SK-N-SH (cell line): Measurements from ENCODE around the gene C1orf174. TPM values are rescaled to one million over a fixed set of nuclear protein-coding genes. Genes with fewer than 3 reads are reported as not detected.

Experiments used
- CTCF ChIA-PET: fragments of 300-600, 350-600 bp; formaldehyde crosslinking; extraction: SDS; loops from one replicate; lab custom pipeline; 2021; lab: Yijun Ruan, JAX
- POLR2A ChIA-PET: fragments of 350-600 bp; sonication (Branson Sonifier 250); formaldehyde crosslinking; extraction: SDS; loops from one replicate; lab custom pipeline; 2020; ENCODE audit warnings: antibody characterized with exemption, inconsistent platforms; lab: Yijun Ruan, JAX
- DNase-seq: peaks from one replicate; pipeline ENCODE4 v3.0.0; 2012
- H2AFZ ChIP-seq: fragments of 200-600 bp; sonication (generic); 2 replicates; pipeline ENCODE4 v1.8.1; 2016; ENCODE audit warnings: antibody characterized with exemption, mild to moderate bottlenecking, low read depth
- H3F3A ChIP-seq: fragments of 200-600 bp; sonication (generic); replicated peaks from 2 replicates; pipeline ENCODE3; 2016; ENCODE audit warnings: antibody characterized with exemption, mild to moderate bottlenecking; ENCODE audit not compliant: insufficient read depth
- H3K27ac ChIP-seq, 2 experiments: fragments of 200-500 bp in 1 of 2; fragments of 200-600 bp in 1 of 2; sonication (Bioruptor generic) in 1 of 2; sonication (generic), shearing (Covaris generic) in 1 of 2; 2 replicates each; pipeline versions ENCODE4 v1.5.1 to v1.6.1; 2014 to 2016; ENCODE audit warnings: low read depth in 2 of 2, inconsistent platforms in 1 of 2, low read length in 1 of 2, mild to moderate bottlenecking in 1 of 2, mixed read lengths in 1 of 2
- H3K27me3 ChIP-seq: fragments of 200-600 bp; sonication (generic), shearing (Covaris generic); 2 replicates; pipeline ENCODE4 v1.6.1; 2016; ENCODE audit warnings: mixed run types; ENCODE audit not compliant: insufficient read depth
- H3K36me3 ChIP-seq, 2 experiments: fragments of 200-500 bp in 1 of 2; fragments of 200-600 bp in 1 of 2; sonication (Bioruptor generic) in 1 of 2; sonication (generic) in 1 of 2; replicated peaks in 1 of 2; 2 replicates each; pipeline versions ENCODE3 to v1.5.1; 2014 to 2016; ENCODE audit warnings: low read length in 1 of 2, mild to moderate bottlenecking in 1 of 2; ENCODE audit not compliant: insufficient read depth in 2 of 2, control insufficient read depth in 1 of 2
- H3K4me1 ChIP-seq, 2 experiments: fragments of 200-500 bp in 1 of 2; fragments of 200-600 bp in 1 of 2; sonication (Bioruptor generic) in 1 of 2; sonication (generic), shearing (Covaris generic) in 1 of 2; 2 replicates each; pipeline versions ENCODE4 v1.5.1 to v1.6.1; 2014 to 2016; ENCODE audit warnings: low read depth in 1 of 2, low read length in 1 of 2, mixed run types in 1 of 2; ENCODE audit not compliant: insufficient read depth in 2 of 2, control insufficient read depth in 1 of 2
- H3K4me2 ChIP-seq: fragments of 200-600 bp; sonication (generic), shearing (Covaris generic); 2 replicates; pipeline ENCODE4 v1.6.1; 2017; ENCODE audit warnings: mixed run types
- H3K4me3 ChIP-seq, 2 experiments: fragments of 200-500 bp in 1 of 2; fragments of 200-600 bp in 1 of 2; sonication (Bioruptor generic) in 1 of 2; sonication (generic), shearing (Covaris generic) in 1 of 2; 2 replicates each; pipeline versions ENCODE4 v1.5.1 to v1.8.1; 2014 to 2016; ENCODE audit warnings: low read depth in 2 of 2, inconsistent platforms in 1 of 2, low read length in 1 of 2, mild to moderate bottlenecking in 1 of 2, mixed read lengths in 1 of 2, moderate library complexity in 1 of 2
- H3K79me2 ChIP-seq: fragments of 200-600 bp; sonication (generic); 2 replicates; pipeline ENCODE4 v1.8.1; 2017; ENCODE audit warnings: mild to moderate bottlenecking; ENCODE audit not compliant: insufficient read depth
- H3K9ac ChIP-seq: fragments of 200-600 bp; sonication (generic); 2 replicates; pipeline ENCODE4 v1.6.1; 2017; ENCODE audit warnings: mixed run types
- H3K9me2 ChIP-seq: fragments of 200-600 bp; sonication (generic); 2 replicates; pipeline ENCODE4 v1.6.1; 2017; ENCODE audit warnings: mixed run types
- H3K9me3 ChIP-seq: fragments of 200-600 bp; sonication (generic); 2 replicates; pipeline ENCODE4 v1.6.1; 2017; ENCODE audit warnings: mixed run types, mild to moderate bottlenecking, moderate library complexity
- H4K20me1 ChIP-seq: fragments of 200-600 bp; sonication (generic); 2 replicates; pipeline ENCODE4 v1.6.1; 2017; ENCODE audit warnings: mild to moderate bottlenecking, mixed run types; ENCODE audit not compliant: insufficient read depth
- CTCF ChIP-seq: fragments of 200-600 bp; sonication (generic); IDR thresholded peaks from 2 replicates; pipeline ENCODE4 v1.6.1; 2017; ENCODE audit warnings: antibody characterized with exemption, mild to moderate bottlenecking, moderate library complexity
- EZH2phosphoT487 ChIP-seq: fragments of 200-600 bp; sonication (generic); IDR thresholded peaks from 2 replicates; pipeline ENCODE4 v1.6.1; 2017; ENCODE audit warnings: low read depth, mixed run types, mild to moderate bottlenecking, antibody characterized with exemption, moderate library complexity, borderline replicate concordance
- GATA2 ChIP-seq: sonication (generic); formaldehyde crosslinking; IDR thresholded peaks from 2 replicates; pipeline ENCODE4 v1.5.0; 2020; ENCODE audit warnings: mild to moderate bottlenecking, missing genetic modification reagents
- JUND ChIP-seq: IDR thresholded peaks from 2 replicates; pipeline ENCODE4 v1.4.0; 2012
- NRF1 ChIP-seq: IDR thresholded peaks from 2 replicates; pipeline ENCODE4 v1.6.1; 2012; ENCODE audit warnings: low read depth, mild to moderate bottlenecking, low read length
- RCOR1 ChIP-seq: fragments of 150-350 bp; IDR thresholded peaks from 2 replicates; pipeline ENCODE4 v1.6.1; 2017; ENCODE audit warnings: antibody characterized with exemption, low read length
- RXRA ChIP-seq: IDR thresholded peaks from 2 replicates; pipeline ENCODE4 v1.4.0; 2012; ENCODE audit warnings: low read depth, mild to moderate bottlenecking, borderline replicate concordance
- SMC3 ChIP-seq: IDR thresholded peaks from 2 replicates; pipeline ENCODE4 v1.6.1; 2012; ENCODE audit warnings: low read depth, low read length, improper control_type of control experiment
- TAF1 ChIP-seq: IDR thresholded peaks from 2 replicates; pipeline ENCODE4 v1.6.1; 2012; ENCODE audit warnings: low read depth, mild to moderate bottlenecking, low read length, moderate library complexity, borderline replicate concordance
- YY1 ChIP-seq: IDR thresholded peaks from 2 replicates; pipeline ENCODE4 v1.4.0; 2012; ENCODE audit warnings: low read depth, mild to moderate bottlenecking
- WGBS: methylation state at CpG from one replicate; pipeline ENCODE4 v1.1.6; 2017; ENCODE audit warnings: low lambda C conversion rate; 5-methylcytosine and 5-hydroxymethylcytosine counted together
- polyA plus RNA-seq, 3 experiments: library from polyadenylated mRNA; depleted of rRNA; stranded (reverse); fragments of >200 nt; gene quantifications; 2 replicates each; pipeline ENCODE4 v1.2.3, GENCODE V29; 2012
- TF ChIP-seq, protein P1 (sequence below): IDR thresholded peaks from 2 replicates; pipeline ENCODE4 v1.4.0; 2012; ENCODE audit warnings: low read depth, borderline replicate concordance

The C1orf174 gene
- polyA plus RNA-seq, 1 of the 3 experiments (the other 2 are of a cell fraction), result 21.4 TPM

DNA sequence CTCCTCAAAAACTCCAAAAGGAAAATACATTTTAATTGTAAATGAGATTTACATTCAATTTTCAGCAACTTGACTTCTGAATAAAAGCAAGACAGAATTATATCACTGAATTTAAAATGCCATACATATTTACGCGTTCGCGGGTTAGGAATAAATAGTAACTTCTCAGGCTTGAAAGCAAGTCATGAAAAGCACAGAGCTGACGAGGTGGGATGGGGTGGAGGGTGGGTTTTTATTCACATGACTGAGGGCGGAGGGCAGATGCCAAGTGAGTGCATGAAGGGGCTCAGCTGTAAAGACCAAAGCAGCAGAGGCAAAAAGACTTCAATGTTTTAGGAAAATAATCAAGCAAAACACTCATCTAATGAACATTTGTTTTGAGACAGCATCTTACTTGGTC, 48.8 kb downstream of the C1orf174 start:
- Histone ChIP-seq H2AFZ (no peak overlapping the region), H3K4me1 (peaks cover 4 to 6% of the 10 kb centered on the region in 2 experiments; a peak in 1 of 4 replicates), H4K20me1 (peaks cover 9% of the 10 kb centered on the region; the same call in 1 of the 2 replicates), H3K27ac (no peak overlapping the region), H3K79me2 (peaks cover 30% of the 10 kb centered on the region), H3K4me2 (no peak overlapping the region), H3F3A (no peaks in the 10 kb centered on the region), H3K9ac (no peak overlapping the region), H3K4me3 (no peak overlapping the region), H3K27me3 (no peaks in the 10 kb centered on the region), H3K36me3 (peaks cover 13 to 45% of the 10 kb centered on the region in 2 experiments), H3K9me2 (no peaks in the 10 kb centered on the region), H3K9me3 (no peaks in the 10 kb centered on the region)
- TF ChIP-seq TAF1, result no peak
- TF ChIP-seq GATA2 (CRISPR knock-in tag), result no peak
- TF ChIP-seq CTCF, result no peak
- no peak for TF ChIP-seq SMC3
- TF ChIP-seq RCOR1, result no peak
- no peak for TF ChIP-seq JUND
- TF ChIP-seq RXRA, result no peak
- no peak for TF ChIP-seq YY1
- no peak for TF ChIP-seq NRF1
- no peak for TF ChIP-seq EZH2phosphoT487
- no peak for DNase-seq
- WGBS, result 95% methylated on average over 6 of the region's 6 CpGs
- ChIA-PET POLR2A (no interaction called here), CTCF (interaction anchor here (1.2 kb wide), 1 partner anchor 20 kb away, joined by 3 read pairs; no protein-coding TSS in a partner anchor)

GRCh38 chr1:3850857-3851256, 49.2 kb downstream of the C1orf174 start:
- H3K27me3 ChIP-seq, result no peaks in the 10 kb centered on the region
- CTCF ChIA-PET, result interaction anchor here (1.2 kb wide), 1 partner anchor 19 kb away, joined by 3 read pairs; no protein-coding TSS in a partner anchor
- no peak overlapping the region for H2AFZ ChIP-seq
- H3K9ac ChIP-seq, result no peak overlapping the region
- H3F3A ChIP-seq, result no peaks in the 10 kb centered on the region
- H3K4me1 ChIP-seq, result peaks cover 3 to 4% of the 10 kb centered on the region in 2 experiments; a peak in 1 of 4 replicates
- TF ChIP-seq, protein P1, sequence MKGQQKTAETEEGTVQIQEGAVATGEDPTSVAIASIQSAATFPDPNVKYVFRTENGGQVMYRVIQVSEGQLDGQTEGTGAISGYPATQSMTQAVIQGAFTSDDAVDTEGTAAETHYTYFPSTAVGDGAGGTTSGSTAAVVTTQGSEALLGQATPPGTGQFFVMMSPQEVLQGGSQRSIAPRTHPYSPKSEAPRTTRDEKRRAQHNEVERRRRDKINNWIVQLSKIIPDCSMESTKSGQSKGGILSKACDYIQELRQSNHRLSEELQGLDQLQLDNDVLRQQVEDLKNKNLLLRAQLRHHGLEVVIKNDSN, result no peak
- TF ChIP-seq, all 33 proteins: peak for 0
- Histone ChIP-seq H3K27ac (no peak overlapping the region), H3K79me2 (peaks cover 26% of the 10 kb centered on the region), H3K9me2 (no peaks in the 10 kb centered on the region), H4K20me1 (peaks cover 9% of the 10 kb centered on the region; the same call in 1 of the 2 replicates), H3K4me3 (no peak overlapping the region), H3K36me3 (peaks cover 13 to 45% of the 10 kb centered on the region in 2 experiments), H3K4me2 (no peak overlapping the region), H3K9me3 (no peaks in the 10 kb centered on the region)
- DNase-seq, result no peak
- 84% methylated on average over 8 of the region's 12 CpGs for WGBS
- POLR2A ChIA-PET, result no interaction called here
